ENCODE data around the gene ASB14.

The ASB14 gene

GRCh38 chr3:57281715-57282114, 10.8 kb downstream of the ASB14 start:
- ATAC-seq (peak; percentile 70), DNase-seq (ENCODE audit: low spot score in 2 of 2) (no peak)
- H3K9me3 Mint-ChIP-seq: peaks cover 1% of the 10 kb centered on the region
- no peaks in the 10 kb centered on the region for H3K36me3 Mint-ChIP-seq
- H3K4me3 Mint-ChIP-seq: no peak overlapping the region
- H3K4me1 Mint-ChIP-seq: no peaks in the 10 kb centered on the region
- peak overlapping the region; percentile 14 for H3K27ac Mint-ChIP-seq

DNA sequence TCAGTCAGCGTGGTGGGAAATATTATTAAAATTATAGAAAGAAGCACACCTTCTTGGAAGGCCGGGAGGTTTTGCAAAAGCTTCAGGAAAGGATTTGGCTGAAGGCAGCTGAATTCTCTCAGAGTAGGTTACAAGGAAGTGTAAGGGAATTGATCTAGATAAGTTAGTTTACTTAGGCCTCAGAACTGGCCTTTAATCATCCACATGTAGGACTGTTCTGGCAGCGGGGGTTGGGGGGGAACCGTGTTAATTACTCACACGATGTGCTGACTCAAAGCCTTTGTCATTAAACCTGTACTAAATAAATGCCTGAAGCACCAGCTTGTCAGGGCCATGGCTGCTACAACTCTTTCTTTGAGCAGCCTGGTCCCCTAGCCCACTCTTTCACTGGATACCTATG, 12.8 kb downstream of the ASB14 start:
- no peak for DNase-seq (ENCODE audit: low spot score in 2 of 2)
- H3K9me3 Mint-ChIP-seq: no peaks in the 10 kb centered on the region
- H3K27ac Mint-ChIP-seq: no peak overlapping the region
- no peaks in the 10 kb centered on the region for H3K4me1 Mint-ChIP-seq
- no peak overlapping the region for H3K4me3 Mint-ChIP-seq
- no peak for ATAC-seq
- H3K36me3 Mint-ChIP-seq: peaks cover under 1% of the 10 kb centered on the region

DNA sequence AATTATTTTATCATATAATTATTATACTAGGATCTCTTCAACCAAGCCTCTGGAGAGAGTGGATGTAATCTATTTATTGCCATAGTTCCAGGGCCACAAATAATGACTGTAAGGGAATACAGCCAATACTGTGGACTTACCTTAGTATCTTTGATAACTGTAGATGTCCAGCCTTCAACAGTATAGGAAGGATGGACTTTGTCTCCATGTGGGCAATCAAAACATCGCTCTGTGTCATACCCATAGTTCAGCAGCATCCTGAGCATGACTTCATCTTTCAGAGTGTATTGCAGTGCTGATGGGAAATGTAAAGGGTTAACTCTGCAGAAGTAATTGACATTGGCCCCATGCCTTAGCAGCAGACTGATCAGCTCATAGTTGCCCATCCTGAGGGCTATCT, 14.2 kb downstream of the ASB14 start:
- no peak for ATAC-seq
- Mint-ChIP-seq H3K9me3 (no peaks in the 10 kb centered on the region), H3K4me3 (no peak overlapping the region), H3K36me3 (peaks cover 7% of the 10 kb centered on the region), H3K4me1 (no peaks in the 10 kb centered on the region), H3K27ac (no peak overlapping the region)
- no peak for DNase-seq (ENCODE audit: low spot score in 2 of 2)

DNA sequence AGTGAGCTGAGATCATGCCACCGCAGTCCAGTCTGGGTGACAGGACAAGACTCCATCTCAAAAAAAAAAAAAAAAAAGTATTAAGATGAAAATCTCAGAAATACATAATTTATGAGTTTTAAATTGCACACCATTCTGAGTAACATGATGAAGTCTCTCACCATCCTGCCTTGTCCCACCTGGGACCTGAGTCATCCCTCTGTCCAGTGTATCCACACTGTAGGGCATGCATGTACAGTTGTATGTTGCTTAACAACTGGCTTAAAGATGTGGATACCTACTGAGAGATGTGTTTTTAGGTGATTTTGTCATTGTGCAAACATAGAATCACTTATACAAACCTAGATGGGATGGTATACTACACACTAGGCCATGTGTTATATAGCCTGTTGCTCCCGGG, 17.1 kb downstream of the ASB14 start:
- DNase-seq (ENCODE audit: low spot score in 2 of 2): no peak
- Mint-ChIP-seq H3K4me1 (no peaks in the 10 kb centered on the region), H3K36me3 (peaks cover 31% of the 10 kb centered on the region), H3K4me3 (no peak overlapping the region), H3K27ac (no peak overlapping the region), H3K9me3 (no peaks in the 10 kb centered on the region)
- ATAC-seq: no peak

GRCh38 chr3:57274845-57275244, 17.6 kb downstream of the ASB14 start:
- DNase-seq (ENCODE audit: low spot score in 2 of 2) (no peak), ATAC-seq (no peak)
- Mint-ChIP-seq H3K27ac (no peak overlapping the region), H3K9me3 (no peaks in the 10 kb centered on the region), H3K4me3 (no peak overlapping the region), H3K4me1 (no peaks in the 10 kb centered on the region), H3K36me3 (peaks cover 37% of the 10 kb centered on the region)

DNA sequence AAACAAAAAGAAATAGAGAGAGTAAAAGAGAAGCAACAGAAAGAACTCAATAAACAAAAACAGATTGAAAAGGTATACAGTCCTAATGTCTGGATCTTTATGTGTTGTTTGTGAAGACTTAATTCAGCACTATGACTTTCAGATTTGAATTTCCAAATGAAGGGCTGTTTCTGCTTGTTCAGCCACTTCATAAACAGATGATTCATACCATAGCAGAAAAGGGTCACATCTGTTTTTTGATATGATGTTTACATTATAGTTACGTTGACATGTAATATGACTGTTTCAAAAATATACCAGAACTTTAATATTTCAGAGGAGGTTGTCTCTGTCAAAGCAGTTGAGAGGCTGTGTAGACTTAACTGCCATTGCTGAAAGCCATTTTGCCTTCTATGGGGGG, 24.1 kb downstream of the ASB14 start:
- Mint-ChIP-seq H3K9me3 (peaks cover under 1% of the 10 kb centered on the region), H3K27ac (no peak overlapping the region), H3K4me3 (no peak overlapping the region), H3K36me3 (peaks cover 93% of the 10 kb centered on the region), H3K4me1 (no peaks in the 10 kb centered on the region)
- ATAC-seq (no peak), DNase-seq (ENCODE audit: low spot score in 2 of 2) (no peak)

GRCh38 chr3:57261929-57262328, 30.6 kb downstream of the ASB14 start:
- DNase-seq (ENCODE audit: low spot score in 2 of 2) (no peak), ATAC-seq (no peak)
- peaks cover 4% of the 10 kb centered on the region for H3K9me3 Mint-ChIP-seq
- no peak overlapping the region for H3K27ac Mint-ChIP-seq
- no peaks in the 10 kb centered on the region for H3K4me1 Mint-ChIP-seq
- peaks cover 100% of the 10 kb centered on the region for H3K36me3 Mint-ChIP-seq
- H3K4me3 Mint-ChIP-seq: no peak overlapping the region

- H3K27ac Mint-ChIP-seq: no peak overlapping the region
- H3K4me1 Mint-ChIP-seq: no peaks in the 10 kb centered on the region
- no peak for ATAC-seq
- H3K9me3 Mint-ChIP-seq: peaks cover 4% of the 10 kb centered on the region
- H3K36me3 Mint-ChIP-seq: peaks cover 96% of the 10 kb centered on the region
- H3K4me3 Mint-ChIP-seq: no peak overlapping the region
- DNase-seq (ENCODE audit: low spot score in 2 of 2): no peak
These were observed 31.4 kb downstream of the ASB14 start for GRCh38 chr3:57261119-57261518.

- Mint-ChIP-seq H3K4me1 (no peaks in the 10 kb centered on the region), H3K4me3 (no peak overlapping the region), H3K9me3 (no peaks in the 10 kb centered on the region), H3K27ac (no peak overlapping the region), H3K36me3 (peaks cover 82% of the 10 kb centered on the region)
- no peak for DNase-seq (ENCODE audit: low spot score in 2 of 2)
- no peak for ATAC-seq
These were observed 34.8 kb downstream of the ASB14 start for GRCh38 chr3:57257678-57258077.

- no peak for DNase-seq (ENCODE audit: low spot score in 2 of 2)
- Mint-ChIP-seq H3K27ac (no peak overlapping the region), H3K9me3 (no peaks in the 10 kb centered on the region), H3K4me1 (no peaks in the 10 kb centered on the region), H3K4me3 (no peak overlapping the region), H3K36me3 (peaks cover 82% of the 10 kb centered on the region)
- no peak for ATAC-seq
These were observed 35.6 kb downstream of the ASB14 start for GRCh38 chr3:57256844-57257243.

DNA sequence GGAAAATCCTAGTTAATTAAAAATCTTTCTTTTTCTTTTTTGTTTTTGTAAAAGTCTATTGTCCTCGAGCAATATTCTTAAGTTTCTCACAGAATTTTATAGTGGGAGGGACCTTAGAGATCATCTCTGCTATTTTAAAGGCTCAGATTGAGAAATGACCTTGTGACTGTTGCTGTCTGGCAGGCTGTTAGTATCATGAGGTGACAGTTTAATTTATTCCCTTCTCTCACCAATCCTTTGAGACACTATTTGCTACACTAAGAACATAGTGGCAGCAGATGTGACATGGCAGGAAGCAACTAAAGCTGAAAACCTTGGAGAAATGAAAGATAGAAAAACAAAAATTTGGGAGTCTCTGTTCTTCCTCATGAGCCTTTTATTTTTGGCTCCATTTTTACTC, 40.1 kb downstream of the ASB14 start:
- peaks cover 78% of the 10 kb centered on the region for H3K36me3 Mint-ChIP-seq
- no peaks in the 10 kb centered on the region for H3K9me3 Mint-ChIP-seq
- H3K27ac Mint-ChIP-seq: no peak overlapping the region
- DNase-seq (ENCODE audit: low spot score in 2 of 2) (no peak), ATAC-seq (no peak)
- no peak overlapping the region for H3K4me3 Mint-ChIP-seq
- no peaks in the 10 kb centered on the region for H3K4me1 Mint-ChIP-seq

DNA sequence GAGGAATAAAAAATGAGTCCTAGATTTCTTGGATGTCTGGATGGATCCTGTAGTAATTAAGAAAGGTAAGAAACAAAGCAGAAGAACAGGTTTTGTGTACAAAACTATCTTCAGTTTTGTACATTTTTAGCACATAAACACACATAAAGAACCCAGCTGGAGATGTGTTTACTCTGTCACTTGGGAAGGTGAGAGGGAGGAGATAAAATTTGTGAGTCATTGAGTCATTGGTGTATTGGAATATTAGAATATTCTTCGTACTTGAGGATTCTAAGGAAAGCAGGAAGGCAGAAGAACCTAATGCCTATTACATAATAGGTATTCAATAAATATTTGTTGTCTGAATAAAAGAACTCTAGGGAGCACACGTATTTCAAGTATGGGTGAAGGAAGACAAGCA, 47.5 kb downstream of the ASB14 start:
- H3K27ac Mint-ChIP-seq: peak overlapping the region; percentile 2
- H3K36me3 Mint-ChIP-seq: peaks cover 97% of the 10 kb centered on the region
- H3K9me3 Mint-ChIP-seq: no peaks in the 10 kb centered on the region
- ATAC-seq (no peak), DNase-seq (ENCODE audit: low spot score in 2 of 2) (no peak)
- no peak overlapping the region for H3K4me3 Mint-ChIP-seq
- no peaks in the 10 kb centered on the region for H3K4me1 Mint-ChIP-seq

DNA sequence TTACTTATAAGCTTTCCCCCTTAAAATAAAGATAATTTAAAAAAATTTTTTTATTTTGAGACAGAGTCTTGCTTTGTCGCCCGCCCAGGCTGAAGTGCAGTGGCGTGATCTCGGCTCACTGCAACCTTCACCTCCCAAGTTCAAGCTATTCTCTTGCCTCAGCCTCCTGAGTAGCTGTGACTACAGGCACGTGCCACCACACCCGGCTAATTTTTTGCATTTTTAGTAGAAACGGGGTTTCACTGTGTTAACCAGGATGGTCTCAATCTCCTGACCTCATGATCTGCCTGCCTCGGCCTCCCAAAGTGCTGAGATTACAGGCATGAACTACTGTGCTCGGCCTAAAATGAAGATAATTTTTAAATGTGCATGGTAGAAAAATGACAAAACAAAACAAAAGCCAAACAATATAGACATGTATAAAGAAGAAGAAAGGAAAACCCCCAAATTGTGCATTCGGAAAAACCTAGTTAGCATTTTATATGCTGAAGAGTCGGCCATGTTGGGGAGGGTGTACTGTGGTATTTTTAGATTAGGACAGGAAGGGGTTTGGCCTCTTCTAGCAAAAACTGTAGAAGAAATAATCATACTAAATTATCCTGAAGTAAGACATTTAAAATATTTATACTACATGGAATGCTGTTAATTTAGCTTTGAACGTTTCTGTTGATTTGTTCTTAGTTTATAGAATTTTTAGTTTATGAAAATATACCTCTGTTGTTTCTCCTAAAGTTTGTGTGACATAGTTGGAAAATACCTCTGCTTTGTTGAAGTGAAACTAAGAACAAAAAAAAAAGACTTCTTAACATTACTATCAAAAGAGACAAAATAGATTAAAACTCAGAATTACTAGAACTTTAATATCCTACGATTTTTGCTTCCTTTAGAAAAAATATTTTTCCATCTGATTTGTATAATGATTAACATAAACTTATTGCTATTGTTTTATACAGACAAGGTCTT, 57.6 kb downstream of the ASB14 start:
- Mint-ChIP-seq H3K27ac (no peak overlapping the region), H3K4me1 (peaks cover 5% of the 10 kb centered on the region), H3K9me3 (no peaks in the 10 kb centered on the region), H3K4me3 (no peak overlapping the region), H3K36me3 (peaks cover 48% of the 10 kb centered on the region)
- ATAC-seq (no peak), DNase-seq (ENCODE audit: low spot score in 2 of 2) (no peak)

GRCh38 chr3:57233799-57234198, 58.7 kb downstream of the ASB14 start:
- no peak overlapping the region for H3K27ac Mint-ChIP-seq
- DNase-seq (ENCODE audit: low spot score in 2 of 2) (no peak), ATAC-seq (no peak)
- H3K4me3 Mint-ChIP-seq: no peak overlapping the region
- H3K9me3 Mint-ChIP-seq: no peaks in the 10 kb centered on the region
- H3K36me3 Mint-ChIP-seq: peaks cover 37% of the 10 kb centered on the region
- peaks cover 16% of the 10 kb centered on the region for H3K4me1 Mint-ChIP-seq

DNA sequence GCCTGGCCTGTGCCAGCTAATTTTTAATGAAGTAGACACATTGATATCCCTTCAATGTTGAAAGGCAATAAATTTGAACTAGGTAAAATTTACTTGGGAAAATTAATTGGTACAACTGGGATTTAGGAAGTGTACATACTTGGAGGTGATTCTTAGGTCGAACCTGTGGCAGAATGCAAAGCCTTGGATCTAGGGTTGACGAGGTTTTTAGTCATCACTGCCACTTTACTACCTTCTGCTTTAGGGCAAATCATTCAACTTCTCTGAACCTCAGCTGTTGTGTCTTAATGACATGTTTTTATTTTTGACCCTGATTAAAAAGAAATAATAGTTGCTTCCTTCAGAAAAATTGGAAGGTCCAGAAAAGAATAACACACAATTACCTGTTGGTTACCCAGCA, 62.5 kb downstream of the ASB14 start:
- DNase-seq (ENCODE audit: low spot score in 2 of 2) (no peak), ATAC-seq (no peak)
- H3K36me3 Mint-ChIP-seq: peaks cover 7% of the 10 kb centered on the region
- peak overlapping the region; percentile 82 for H3K4me3 Mint-ChIP-seq
- H3K4me1 Mint-ChIP-seq: peaks cover 30% of the 10 kb centered on the region
- no peak overlapping the region for H3K27ac Mint-ChIP-seq
- H3K9me3 Mint-ChIP-seq: no peaks in the 10 kb centered on the region

DNA sequence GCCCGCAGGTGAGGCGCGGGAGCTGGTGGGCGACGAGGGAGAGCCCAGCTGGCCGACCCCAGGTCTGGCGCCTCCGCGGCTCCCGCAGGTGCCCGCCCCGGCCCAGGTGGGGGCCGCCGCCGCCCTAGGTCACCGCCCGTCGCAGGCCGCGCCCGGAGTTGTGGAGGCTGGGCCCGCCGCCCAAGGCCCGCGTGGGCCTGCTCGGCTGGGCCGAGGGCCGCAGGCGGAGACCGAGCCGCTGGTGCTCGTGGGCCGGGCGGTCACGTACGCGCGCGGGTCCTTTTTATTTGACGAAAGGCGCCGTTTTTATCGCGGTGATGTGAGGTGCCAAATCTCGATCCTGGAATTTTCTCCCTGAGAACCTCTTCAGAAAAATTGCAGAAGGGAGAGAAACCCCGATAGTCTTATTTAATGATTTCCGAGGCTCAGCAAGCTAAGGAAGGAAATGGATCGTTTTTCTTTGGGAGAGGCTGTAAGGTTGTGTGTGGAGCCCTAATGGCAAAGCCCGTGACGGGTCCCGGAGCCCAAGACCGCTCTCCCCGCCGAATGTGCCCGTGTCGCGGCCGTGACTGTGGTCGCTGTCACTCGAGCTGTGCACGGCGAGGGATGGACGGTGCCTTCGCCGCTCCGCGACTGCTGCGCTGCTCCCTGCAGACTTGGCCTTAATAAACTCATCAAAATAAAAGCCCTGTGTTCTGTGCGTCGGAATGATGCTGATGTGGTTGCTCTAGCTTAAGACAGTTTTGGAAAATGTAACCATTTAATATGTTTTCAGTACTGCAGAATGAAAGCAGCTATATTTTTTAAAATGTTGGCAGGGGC, 64.3 kb downstream of the ASB14 start:
- H3K4me1 Mint-ChIP-seq: peaks cover 30% of the 10 kb centered on the region
- DNase-seq (ENCODE audit: low spot score in 2 of 2): peak; percentile 15 to 67
- peak overlapping the region; percentile 82 for H3K4me3 Mint-ChIP-seq
- H3K36me3 Mint-ChIP-seq: peaks cover 7% of the 10 kb centered on the region
- H3K9me3 Mint-ChIP-seq: no peaks in the 10 kb centered on the region
- peak; percentile 56 for ATAC-seq
- peak overlapping the region; percentile 67 for H3K27ac Mint-ChIP-seq

Data from stimulated activated effector memory CD8-positive, alpha-beta T cell treated with anti-CD3 and anti-CD28 coated beads, Interleukin-12 subunit alpha, Interleukin-12 subunit beta, amount 100 ng/mL, for 72 hours (primary cell).